ENCODE data around the gene MGAT5B. TPM values are rescaled to one million over a fixed set of nuclear protein-coding genes. Genes with fewer than 3 reads are reported as not detected.

MGAT5B gene
- total and polyA plus RNA-seq, 5 donors, result 0.05 to 0.12 TPM; not detected in 3

GRCh38 chr17:76953066-76953465 is 84.9 kb downstream of the MGAT5B start:
- Histone ChIP-seq H3K27ac (ENCODE audit: low read length) (no peak overlapping the region), H3K4me3 (ENCODE audit: low read length) (no peak overlapping the region), H3K9me3 (ENCODE audit: control insufficient read depth, low read length) (no peaks in the 10 kb centered on the region), H3K4me1 (ENCODE audit: control insufficient read depth, insufficient read depth, low read length) (no peaks in the 10 kb centered on the region), H3K27me3 (ENCODE audit: control insufficient read depth, insufficient read depth) (no peaks in the 10 kb centered on the region)
- 93% methylated on average over 9 of the region's 9 CpGs for WGBS
- ATAC-seq (no peak), DNase-seq (no peak)
- intact Hi-C loops (cut with DNase I), result no loop called here

GRCh38 chr17:76953946-76954345 is 85.7 kb downstream of the MGAT5B start:
- Histone ChIP-seq H3K9me3 (ENCODE audit: control insufficient read depth, low read length) (no peaks in the 10 kb centered on the region), H3K27ac (ENCODE audit: low read length) (no peak overlapping the region), H3K4me3 (ENCODE audit: low read length) (no peak overlapping the region), H3K4me1 (ENCODE audit: control insufficient read depth, insufficient read depth, low read length) (no peaks in the 10 kb centered on the region), H3K27me3 (ENCODE audit: control insufficient read depth, insufficient read depth) (no peaks in the 10 kb centered on the region)
- DNase-seq (no peak), ATAC-seq (no peak)
- 55% methylated on average over 2 of the region's 2 CpGs for WGBS
- intact Hi-C loops (cut with DNase I), result no loop called here

- DNase-seq, result no peak
- intact Hi-C loops (cut with DNase I), result no loop called here
- Histone ChIP-seq H3K9me3 (ENCODE audit: control insufficient read depth, low read length) (no peaks in the 10 kb centered on the region), H3K27me3 (ENCODE audit: control insufficient read depth, insufficient read depth) (no peaks in the 10 kb centered on the region), H3K27ac (ENCODE audit: low read length) (no peak overlapping the region), H3K4me3 (ENCODE audit: low read length) (no peak overlapping the region), H3K4me1 (ENCODE audit: control insufficient read depth, insufficient read depth, low read length) (no peaks in the 10 kb centered on the region)
- 65% methylated on average over 6 of the region's 6 CpGs for WGBS
- ATAC-seq, result no peak
Observed at GRCh38 chr17:76955191-76955590, 87.0 kb downstream of the MGAT5B start.

GRCh38 chr17:76956846-76957540 is 88.8 kb downstream of the MGAT5B start:
- DNase-seq (no peak), ATAC-seq (no peak)
- intact Hi-C loops (cut with DNase I), result no loop called here
- no peaks in the 10 kb centered on the region for H3K4me1 ChIP-seq (ENCODE audit: control insufficient read depth, insufficient read depth, low read length)
- WGBS, result 91% methylated on average over 17 of the region's 17 CpGs
- H3K9me3 ChIP-seq (ENCODE audit: control insufficient read depth, low read length), result no peaks in the 10 kb centered on the region
- no peak overlapping the region for H3K4me3 ChIP-seq (ENCODE audit: low read length)
- H3K27ac ChIP-seq (ENCODE audit: low read length), result no peak overlapping the region
- no peaks in the 10 kb centered on the region for H3K27me3 ChIP-seq (ENCODE audit: control insufficient read depth, insufficient read depth)

- Histone ChIP-seq H3K9me3 (ENCODE audit: control insufficient read depth, low read length) (no peaks in the 10 kb centered on the region), H3K27ac (ENCODE audit: low read length) (no peak overlapping the region), H3K4me1 (ENCODE audit: control insufficient read depth, insufficient read depth, low read length) (no peaks in the 10 kb centered on the region), H3K27me3 (ENCODE audit: control insufficient read depth, insufficient read depth) (no peaks in the 10 kb centered on the region), H3K4me3 (ENCODE audit: low read length) (no peak overlapping the region)
- 33% methylated on average over 28 of the region's 28 CpGs for WGBS
- intact Hi-C loops (cut with DNase I), result no loop called here
- ATAC-seq, result no peak
- no peak for DNase-seq
Observed at GRCh38 chr17:76957678-76958464, 89.7 kb downstream of the MGAT5B start.

- 82% methylated on average over 9 of the region's 9 CpGs for WGBS
- Histone ChIP-seq H3K9me3 (ENCODE audit: control insufficient read depth, low read length) (no peaks in the 10 kb centered on the region), H3K27me3 (ENCODE audit: control insufficient read depth, insufficient read depth) (no peaks in the 10 kb centered on the region), H3K4me1 (ENCODE audit: control insufficient read depth, insufficient read depth, low read length) (no peaks in the 10 kb centered on the region), H3K4me3 (ENCODE audit: low read length) (no peak overlapping the region), H3K27ac (ENCODE audit: low read length) (no peak overlapping the region)
- intact Hi-C loops (cut with DNase I), result no loop called here
- no peak for DNase-seq
- ATAC-seq, result no peak
Observed at GRCh38 chr17:76958974-76959373, 90.8 kb downstream of the MGAT5B start.

- no peak for ATAC-seq
- Histone ChIP-seq H3K4me3 (ENCODE audit: low read length) (no peak overlapping the region), H3K27me3 (ENCODE audit: control insufficient read depth, insufficient read depth) (no peaks in the 10 kb centered on the region), H3K27ac (ENCODE audit: low read length) (no peak overlapping the region), H3K9me3 (ENCODE audit: control insufficient read depth, low read length) (no peaks in the 10 kb centered on the region), H3K4me1 (ENCODE audit: control insufficient read depth, insufficient read depth, low read length) (no peaks in the 10 kb centered on the region)
- intact Hi-C loops (cut with DNase I), result no loop called here
- no peak for DNase-seq
- 85% methylated on average over 13 of the region's 13 CpGs for WGBS
Observed at GRCh38 chr17:76961869-76962268, 93.7 kb downstream of the MGAT5B start.

- intact Hi-C loops (cut with DNase I), result no loop called here
- H3K27me3 ChIP-seq (ENCODE audit: control insufficient read depth, insufficient read depth), result no peaks in the 10 kb centered on the region
- no peak for DNase-seq
Observed at GRCh38 chr17:76962858-76963257, 94.7 kb downstream of the MGAT5B start.

GRCh38 chr17:76966016-76966415 is 97.8 kb downstream of the MGAT5B start:
- H3K27me3 ChIP-seq (ENCODE audit: control insufficient read depth, insufficient read depth), result no peaks in the 10 kb centered on the region
- intact Hi-C loops (cut with DNase I), result no loop called here
- ATAC-seq (no peak), DNase-seq (no peak)
- H3K4me1 ChIP-seq (ENCODE audit: control insufficient read depth, insufficient read depth, low read length), result no peaks in the 10 kb centered on the region
- no peak overlapping the region for H3K27ac ChIP-seq (ENCODE audit: low read length)
- 85% methylated on average over 4 of the region's 4 CpGs for whole genome bisulfite sequencing
- no peaks in the 10 kb centered on the region for H3K9me3 ChIP-seq (ENCODE audit: control insufficient read depth, low read length)
- H3K4me3 ChIP-seq (ENCODE audit: low read length), result no peak overlapping the region

More at GRCh38 chr17:76962858-76963257, 94.7 kb downstream of the MGAT5B start:
- H3K27ac ChIP-seq (ENCODE audit: low read length), result no peak overlapping the region
- ATAC-seq, result no peak
- H3K4me3 ChIP-seq (ENCODE audit: low read length), result no peak overlapping the region
- no peaks in the 10 kb centered on the region for H3K9me3 ChIP-seq (ENCODE audit: control insufficient read depth, low read length)
- H3K4me1 ChIP-seq (ENCODE audit: control insufficient read depth, insufficient read depth, low read length), result no peaks in the 10 kb centered on the region
- WGBS, result 82% methylated on average over 1 of the region's 1 CpG

GRCh38 chr17:76966486-76967181 is 98.4 kb downstream of the MGAT5B start:
- no peaks in the 10 kb centered on the region for H3K27me3 ChIP-seq (ENCODE audit: control insufficient read depth, insufficient read depth)
- ATAC-seq, result no peak
- WGBS, result 74% methylated on average over 9 of the region's 9 CpGs

GRCh38 chr17:76967762-76968161 is 99.6 kb downstream of the MGAT5B start:
- Histone ChIP-seq H3K27ac (ENCODE audit: low read length) (no peak overlapping the region), H3K9me3 (ENCODE audit: control insufficient read depth, low read length) (no peaks in the 10 kb centered on the region), H3K4me3 (ENCODE audit: low read length) (no peak overlapping the region), H3K4me1 (ENCODE audit: control insufficient read depth, insufficient read depth, low read length) (no peaks in the 10 kb centered on the region), H3K27me3 (ENCODE audit: control insufficient read depth, insufficient read depth) (no peaks in the 10 kb centered on the region)
- intact Hi-C loops (cut with DNase I), result no loop called here
- WGBS, result over 99% methylated on average over 4 of the region's 4 CpGs
- ATAC-seq, result no peak
- no peak for DNase-seq

More at GRCh38 chr17:76966486-76967181, 98.4 kb downstream of the MGAT5B start:
- Histone ChIP-seq H3K4me1 (ENCODE audit: control insufficient read depth, insufficient read depth, low read length) (no peaks in the 10 kb centered on the region), H3K27ac (ENCODE audit: low read length) (no peak overlapping the region), H3K4me3 (ENCODE audit: low read length) (no peak overlapping the region), H3K9me3 (ENCODE audit: control insufficient read depth, low read length) (no peaks in the 10 kb centered on the region)
- intact Hi-C loops (cut with DNase I), result no loop called here
- DNase-seq, result no peak
